LoVo (cell line): Measurements from ENCODE around the gene SLC2A4.
A peak's percentile ranks its signal among the peaks of the same experiment; 100 is the strongest.
"Not testable (repeated sequence)": the region's sequence is repeated elsewhere in the genome, so short reads cannot be mapped to it uniquely, and the experiment has no call there.

Experiments used
- DNase-seq: peaks from one replicate; pipeline ENCODE4 v3.0.0-alpha.2; 2016; ENCODE audit warnings: low spot score

The SLC2A4 gene

DNA sequence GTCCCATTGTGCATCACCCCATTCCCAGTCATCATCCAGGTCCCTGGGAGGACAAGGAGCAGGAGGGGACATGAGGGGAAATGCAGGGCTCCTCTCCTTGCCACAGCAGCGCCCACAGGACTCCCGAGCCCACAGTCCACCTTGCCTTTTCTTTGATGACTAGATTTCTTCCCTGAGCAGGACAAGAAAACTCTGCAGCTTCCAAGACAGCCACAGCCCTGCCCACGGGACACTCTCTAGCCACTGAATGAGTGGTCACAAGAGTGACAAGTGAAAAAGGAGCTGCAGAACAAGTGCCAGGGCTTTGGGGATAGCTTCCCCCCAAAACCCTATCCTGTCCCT is 42.9 kb downstream of the SLC2A4 start:
- no peak for DNase-seq

DNA sequence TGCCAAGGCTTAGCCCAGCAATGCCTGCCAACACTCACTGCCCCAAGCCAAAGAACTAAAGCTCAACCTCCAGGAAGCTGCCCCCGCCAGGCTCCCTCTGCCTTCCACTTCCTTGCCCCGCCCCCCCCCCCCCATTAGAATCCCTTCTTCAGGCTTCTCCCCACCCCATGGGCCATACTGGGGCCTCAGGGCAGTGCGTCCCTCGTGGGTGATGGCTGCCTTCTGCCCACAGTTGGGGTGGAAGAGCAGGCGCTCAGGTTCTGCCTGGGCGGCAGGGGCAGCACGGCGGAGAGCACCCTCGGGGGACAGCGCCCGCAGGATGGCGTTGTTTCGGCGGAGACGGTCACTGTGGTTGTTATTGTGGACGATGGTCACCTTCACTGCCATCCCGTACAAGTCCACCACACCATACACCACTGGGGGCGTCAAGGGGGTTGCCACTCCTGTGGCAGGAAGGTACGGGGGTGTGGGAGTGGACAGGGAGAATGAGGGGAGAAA is 43.6 kb downstream of the SLC2A4 start:
- DNase-seq = no peak

DNA sequence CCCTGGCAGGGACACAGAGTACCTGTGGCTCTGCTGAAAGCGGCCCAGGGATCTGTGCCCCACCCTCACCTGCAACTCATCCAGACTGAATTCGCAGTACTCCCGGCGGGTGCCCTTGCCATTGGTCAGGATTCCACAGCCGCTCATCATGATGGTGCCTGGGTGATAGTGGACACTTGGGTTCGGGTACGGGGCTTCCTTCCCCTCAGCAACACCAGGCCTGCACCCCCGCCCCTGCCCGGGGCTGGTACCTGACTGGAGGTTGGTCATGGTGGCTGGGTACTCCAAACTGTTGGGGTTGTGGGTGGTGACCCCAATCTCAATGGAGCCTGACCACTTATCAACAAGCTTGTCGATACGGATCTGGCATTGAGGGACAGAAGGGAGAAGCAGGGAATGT is 44.7 kb downstream of the SLC2A4 start:
- DNase-seq = no peak

DNA sequence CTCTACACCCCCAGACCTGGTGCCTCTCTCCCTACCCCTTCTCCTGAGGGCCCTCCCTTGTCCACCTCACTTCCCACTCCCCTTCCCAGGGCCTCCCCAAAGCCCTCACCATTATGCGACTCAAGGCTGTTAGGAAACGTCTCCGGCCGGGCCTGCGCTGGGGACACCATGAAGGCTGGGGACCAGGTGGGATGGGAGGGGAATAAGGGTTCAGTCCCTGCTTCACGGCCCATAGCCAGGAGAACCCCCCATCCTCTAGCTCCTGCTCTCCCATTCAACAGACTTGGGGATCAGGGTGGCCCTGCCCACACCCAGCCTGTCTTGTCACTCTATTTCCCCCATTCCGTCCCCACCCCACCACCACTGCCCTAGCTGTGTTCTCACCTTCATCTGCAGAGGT is 45.5 kb downstream of the SLC2A4 start:
- DNase-seq = no peak

DNA sequence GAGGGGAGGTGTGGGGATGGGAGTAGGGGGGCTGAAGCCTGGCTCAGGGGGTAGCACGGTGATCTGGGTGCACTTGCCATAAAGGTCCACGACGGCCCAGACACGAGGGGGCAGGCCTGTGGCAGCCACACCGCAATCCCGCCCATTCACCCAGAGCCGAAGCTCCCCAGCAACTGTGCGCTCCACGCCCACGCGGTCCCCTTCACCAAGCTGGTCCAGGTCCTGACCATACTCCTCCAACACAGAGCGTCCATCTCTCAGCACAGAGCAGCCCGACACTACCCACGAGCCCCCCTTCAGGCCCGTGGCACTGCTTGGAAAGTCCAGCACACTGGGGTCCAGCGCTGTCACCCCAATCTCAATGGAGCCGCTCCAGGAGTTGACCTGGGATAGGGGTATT is 46.0 kb downstream of the SLC2A4 start:
- DNase-seq = no peak

DNA sequence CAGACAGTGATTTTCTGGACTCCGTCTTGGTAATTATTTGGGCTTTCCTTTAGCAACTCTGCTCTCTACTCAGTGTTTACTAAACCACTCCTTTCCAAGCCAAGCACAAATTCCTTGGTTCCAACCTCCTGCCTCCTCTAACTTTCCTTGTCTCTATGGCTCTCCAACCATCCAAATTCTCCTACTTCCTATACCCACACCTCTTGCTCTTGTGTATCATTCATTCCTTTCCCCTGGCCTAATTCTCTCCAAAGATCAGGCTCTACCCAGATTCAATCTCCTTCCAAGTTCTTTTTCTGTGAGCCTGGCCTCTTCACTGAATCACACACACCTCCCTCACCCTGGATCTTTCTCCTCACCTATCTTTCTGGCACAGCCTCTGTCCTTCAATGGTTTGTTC is 46.5 kb downstream of the SLC2A4 start:
- no peak for DNase-seq

DNA sequence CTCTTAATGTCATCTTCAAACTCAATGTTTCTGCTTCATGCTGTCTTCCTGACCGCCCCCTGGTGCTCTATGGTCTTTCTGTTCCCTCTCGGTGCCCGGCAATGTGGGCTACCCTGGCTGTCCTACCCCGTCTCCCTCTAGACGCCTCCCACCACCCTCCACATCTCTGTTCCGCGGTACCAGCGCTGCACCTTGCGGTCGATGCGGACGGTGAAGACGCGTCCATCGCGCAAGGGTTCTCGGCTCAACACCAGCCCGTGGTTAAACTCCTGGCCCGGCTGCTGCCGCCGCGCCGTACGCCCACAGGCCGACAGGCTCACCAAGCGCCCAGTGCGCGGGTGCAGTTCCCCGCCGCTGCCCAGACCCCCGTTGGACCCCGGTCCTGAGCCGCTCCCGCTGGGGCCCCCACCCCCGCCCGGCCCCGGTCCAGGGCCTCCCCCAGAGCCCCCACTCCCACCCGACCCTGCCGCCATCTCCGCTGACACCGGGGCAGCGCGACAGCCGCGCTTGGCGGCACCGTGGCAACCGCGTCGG is 47.4 kb downstream of the SLC2A4 start, which contains the start of gene NEURL4:
Gene NEURL4 (minus strand): TSS at position 496 of the 534 bp plus-strand sequence. CDS start 23 bp downstream, at position 473.
- peak; percentile 19 for DNase-seq

DNA sequence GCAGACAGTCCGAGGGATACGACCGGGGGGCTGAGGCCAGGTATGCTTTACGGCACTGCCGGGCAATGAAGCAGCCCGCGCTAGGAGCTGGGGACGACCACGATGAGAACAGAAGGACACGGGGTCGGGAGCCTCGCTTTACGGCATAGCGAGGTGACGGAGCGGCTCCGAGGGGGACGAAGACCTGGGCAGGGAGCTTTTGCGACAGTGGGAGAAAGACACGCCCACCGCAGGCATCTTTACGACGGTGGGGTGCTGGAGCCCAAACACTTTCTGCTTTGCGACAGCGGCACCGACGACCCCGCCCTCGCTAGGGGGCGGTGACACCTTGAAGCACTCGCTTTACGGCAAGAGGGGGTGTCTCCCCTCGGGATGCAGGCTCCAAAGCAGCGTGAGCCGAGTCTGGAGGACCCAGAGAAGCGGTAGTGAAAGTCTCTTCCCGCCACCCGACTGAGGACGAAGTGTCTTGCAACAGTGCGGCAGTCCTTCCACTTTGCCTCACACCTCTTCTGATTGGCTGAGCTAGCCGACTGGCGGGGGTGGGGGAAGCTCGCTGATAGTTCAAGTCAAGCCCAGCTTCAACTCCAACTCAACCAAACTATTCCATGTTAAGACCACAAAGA is 48.0 kb downstream of the SLC2A4 start:
- peak; percentile 99 for DNase-seq

DNA sequence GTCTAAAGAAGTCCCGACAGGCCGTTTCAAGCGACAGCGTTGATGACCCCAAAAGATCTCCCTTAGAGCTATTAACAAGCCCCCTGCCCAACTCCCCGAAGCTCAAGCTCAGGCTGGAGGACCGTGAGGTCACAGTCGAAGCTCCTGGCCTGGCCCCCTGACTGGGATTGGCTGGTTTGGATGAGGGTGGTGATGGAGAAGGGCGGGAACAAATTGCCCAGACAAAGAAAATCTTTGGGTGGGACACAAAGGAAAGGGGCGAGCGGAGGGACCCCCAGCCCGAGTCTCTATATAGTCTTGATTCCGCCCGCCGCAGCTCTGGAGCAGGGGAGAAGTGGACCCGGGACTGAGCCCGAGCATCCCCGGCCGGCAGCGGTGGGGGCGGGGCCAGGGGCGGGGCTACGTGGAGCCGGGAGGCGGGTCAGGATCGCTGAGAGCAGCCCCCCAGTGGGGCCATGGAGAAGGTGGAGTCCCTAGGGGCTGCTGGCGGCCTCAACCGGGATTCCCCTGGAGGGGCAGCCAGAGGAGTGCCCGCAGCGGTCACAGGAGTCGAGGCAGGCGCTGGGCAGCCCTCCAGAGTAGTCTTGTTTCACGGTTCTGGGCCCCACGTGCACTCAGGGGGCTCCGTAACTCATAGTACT is 48.6 kb downstream of the SLC2A4 start:
- DNase-seq = peak; percentile 69

DNA sequence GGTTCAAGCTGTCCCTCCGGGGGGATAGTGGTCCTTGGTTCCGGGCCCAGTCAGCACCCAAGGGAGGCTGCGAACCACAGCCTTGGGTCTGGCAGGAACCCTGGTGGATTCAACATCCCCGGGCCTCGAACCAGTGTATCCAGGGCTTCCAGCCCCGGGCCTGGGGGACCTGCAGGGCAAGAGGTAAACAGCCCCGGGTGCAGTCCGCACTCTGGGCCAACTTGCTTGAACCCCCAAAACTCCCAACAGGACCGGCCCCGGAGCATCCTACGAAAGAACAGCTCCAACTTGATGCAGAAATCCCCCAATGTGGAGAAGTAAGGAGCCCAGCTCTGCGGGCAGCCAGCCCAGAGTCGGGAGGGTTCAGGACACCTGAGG is 49.1 kb downstream of the SLC2A4 start:
- DNase-seq = no peak

DNA sequence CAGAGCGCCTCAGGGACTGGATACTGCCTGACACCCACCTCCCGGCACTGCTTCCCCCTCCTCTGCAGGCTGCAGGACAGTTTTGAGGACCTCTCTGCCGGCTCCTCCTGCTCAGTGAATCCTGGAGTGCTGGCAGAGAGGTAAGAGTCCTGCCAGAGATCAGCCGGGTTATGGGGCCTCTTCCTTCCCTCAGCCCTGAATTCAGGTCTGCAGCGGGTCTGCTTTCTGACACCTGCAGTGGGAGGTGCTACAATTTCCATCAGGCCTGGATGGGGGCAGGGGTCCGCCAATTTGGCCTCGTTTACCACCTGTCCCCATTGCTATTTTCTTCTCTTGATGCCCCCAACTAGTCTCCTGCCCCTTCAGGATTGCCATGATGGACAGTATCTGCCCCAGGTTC is 50.6 kb downstream of the SLC2A4 start:
- DNase-seq = no peak

DNA sequence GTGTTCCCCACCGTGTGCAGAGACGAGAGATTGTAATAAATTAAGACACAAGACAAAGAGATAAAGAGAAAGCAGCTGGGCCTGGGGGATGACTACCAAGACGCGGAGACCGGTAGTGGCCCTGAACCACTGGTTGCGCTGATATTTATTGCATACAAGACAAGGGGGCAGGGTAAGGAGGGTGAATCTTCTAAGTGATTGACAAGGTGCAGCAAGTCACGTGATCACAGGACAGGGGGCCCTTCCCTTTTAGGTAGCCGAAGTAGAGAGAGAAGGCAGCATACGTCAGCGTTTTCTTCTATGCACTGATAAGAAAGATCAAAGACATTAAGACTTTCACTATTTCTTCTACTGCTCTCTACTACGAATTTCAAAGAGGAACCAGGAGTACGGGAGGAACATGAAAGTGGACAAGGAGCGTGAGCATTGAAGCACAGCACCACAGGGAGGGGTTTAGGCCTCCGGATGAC is 51.1 kb downstream of the SLC2A4 start:
- DNase-seq = not testable (repeated sequence)

DNA sequence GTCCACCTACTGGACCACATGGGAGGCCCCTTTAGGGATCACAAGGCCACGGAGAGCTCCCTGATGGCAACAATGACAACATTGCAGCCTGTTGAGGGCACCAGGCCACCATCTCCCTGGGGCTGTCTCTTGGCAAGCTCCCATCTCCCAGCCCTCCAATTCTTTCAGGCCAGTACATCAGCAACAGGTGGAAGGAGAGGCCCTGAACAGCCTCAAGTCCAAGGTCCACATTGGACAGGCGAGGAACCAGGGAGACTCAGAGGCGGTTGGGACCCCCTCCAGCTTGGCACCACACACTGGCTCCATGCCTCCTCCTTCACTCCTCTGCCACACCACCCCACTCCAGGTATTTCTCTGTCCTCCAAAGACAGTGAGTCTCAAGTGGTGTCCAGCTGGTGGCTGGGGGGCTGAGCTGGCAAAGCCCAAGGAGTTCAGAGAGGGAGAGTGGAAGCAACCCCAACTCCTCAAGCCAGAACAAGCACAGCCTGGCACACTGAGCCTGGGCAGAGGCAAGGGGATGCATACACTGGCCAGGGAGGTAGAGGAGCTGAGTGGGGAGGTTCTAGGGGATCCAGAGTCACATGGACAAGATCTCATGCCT is 53.5 kb downstream of the SLC2A4 start:
- DNase-seq = no peak

DNA sequence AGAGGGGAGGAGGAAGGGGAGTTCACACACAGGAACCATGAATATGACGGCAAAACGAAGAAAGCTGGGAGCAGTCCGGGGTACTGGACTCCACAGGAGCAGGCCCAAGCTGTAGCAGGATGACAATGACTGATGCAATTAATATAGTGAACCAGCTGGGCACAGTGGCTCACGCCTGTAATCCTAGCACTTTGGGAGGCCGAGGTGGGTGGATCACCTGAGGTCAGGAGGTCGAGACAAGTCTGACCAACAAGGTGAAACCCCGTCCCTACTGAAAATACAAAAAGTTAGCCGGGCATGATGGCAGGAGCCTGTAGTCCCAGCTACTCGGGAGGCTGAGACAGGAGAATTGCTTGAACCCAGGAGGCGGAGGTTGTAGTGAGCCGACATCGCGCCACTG is 54.2 kb downstream of the SLC2A4 start:
- DNase-seq = not testable (repeated sequence)

DNA sequence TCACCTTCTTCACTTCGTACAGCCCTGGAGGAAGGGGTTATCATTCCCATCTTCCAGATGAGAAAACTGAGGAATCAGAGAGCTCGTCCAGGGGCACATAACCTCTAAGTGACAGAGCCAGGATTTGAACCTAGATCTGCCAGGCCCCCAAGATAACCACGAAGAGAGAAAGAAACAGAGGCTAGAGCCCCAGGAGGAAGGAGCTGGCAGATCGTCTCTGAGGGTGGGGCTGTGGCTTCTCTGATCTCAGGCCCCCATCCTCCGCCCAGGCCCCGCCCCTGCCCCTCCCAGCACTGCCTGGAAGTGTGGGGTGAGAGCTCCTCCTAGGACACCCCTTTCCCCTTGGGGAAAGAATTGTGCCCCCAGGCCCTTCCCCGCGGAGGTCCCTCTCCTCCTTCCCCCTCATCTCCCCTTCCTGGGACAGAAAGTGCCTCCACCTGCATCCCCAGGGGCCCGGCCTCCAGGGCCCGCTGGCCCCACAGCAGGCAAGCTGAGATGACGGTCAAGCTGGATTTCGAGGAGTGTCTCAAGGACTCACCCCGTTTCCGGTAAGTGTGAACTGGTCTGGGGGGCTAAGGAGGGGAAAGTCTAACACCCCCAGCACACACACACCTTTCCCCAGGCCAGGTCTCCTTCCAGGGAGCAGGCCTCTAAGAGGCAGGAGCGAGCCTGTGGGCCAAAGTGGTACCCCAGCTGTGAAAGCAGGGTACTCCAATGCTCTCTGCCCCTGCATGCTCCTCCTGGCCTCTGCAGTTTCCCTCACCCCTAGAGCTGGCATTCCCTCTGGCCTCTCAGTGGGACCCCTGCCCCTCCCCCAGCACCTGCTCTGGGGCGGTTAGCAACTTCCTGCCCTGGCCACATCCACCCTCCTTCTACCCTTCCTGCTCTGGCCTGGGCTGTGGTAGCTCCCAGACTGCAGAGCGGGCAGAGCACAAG is 55.0 kb downstream of the SLC2A4 start, which contains the start of gene ACAP1:
Gene ACAP1 (plus strand): TSS at position 290 of the 936 bp plus-strand sequence. CDS start 206 bp downstream, at position 496.
- no peak for DNase-seq

DNA sequence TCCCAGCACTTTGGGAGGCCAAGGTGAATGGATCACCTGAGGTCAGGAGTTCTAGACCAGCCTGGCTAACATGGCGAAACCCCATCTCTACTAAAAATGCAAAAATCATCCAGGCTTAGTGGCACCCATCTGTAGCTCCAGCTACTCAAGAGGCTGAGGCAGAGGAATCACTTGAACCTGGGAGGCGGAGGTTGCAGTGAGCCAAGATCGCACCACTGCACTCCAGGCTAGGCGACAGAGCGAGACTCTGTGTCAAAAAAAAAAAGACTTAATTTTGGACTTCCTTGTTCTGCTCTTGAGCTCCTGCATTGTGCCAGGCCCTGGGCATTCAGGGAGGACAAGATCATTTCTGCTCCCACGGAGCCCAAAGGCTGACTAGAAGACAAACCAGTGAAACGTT is 56.1 kb downstream of the SLC2A4 start:
- DNase-seq = not testable (repeated sequence)
